ENCODE results near the gene ZNF337. TPM values are rescaled to one million over a fixed set of nuclear protein-coding genes. Genes with fewer than 3 reads are reported as not detected.
A peak's percentile ranks its signal among the peaks of the same experiment; 100 is the strongest.
"Not testable (repeated sequence)": the region's sequence is repeated elsewhere in the genome, so short reads cannot be mapped to it uniquely, and the experiment has no call there.

Gene ZNF337
- total RNA-seq, 2 experiments from 2014 or later = 15.0 to 16.6 TPM

GRCh38 chr20:25706793-25707192 is 10.1 kb upstream of the ZNF337 start:
- Mint-ChIP-seq H3K4me3 (peak overlapping the region; percentile 31), H3K4me1 (ENCODE audit: low read depth) (peaks cover 22% of the 10 kb centered on the region), H3K36me3 (ENCODE audit: low read depth) (peaks cover 34% of the 10 kb centered on the region), H3K9me3 (peaks cover 10% of the 10 kb centered on the region), H3K27ac (peak overlapping the region; percentile 74), H3K27me3 (no peaks in the 10 kb centered on the region)
- intact Hi-C loops (cut with micrococcal nuclease) = no loop called here
- CTCF ChIA-PET = no interaction called here
- peak; percentile 53 for DNase-seq
- no peak for TF ChIP-seq CTCF (IDR thresholded peaks at IDR 0.05)
- POLR2A ChIA-PET = interaction anchor here (0.8 kb wide), 1 partner anchor 29 kb away, joined by 3 read pairs; no protein-coding TSS in a partner anchor
- ATAC-seq = peak; percentile 90

GRCh38 chr20:25705830-25706351 is 9.2 kb upstream of the ZNF337 start:
- intact Hi-C loops (cut with micrococcal nuclease) = no loop called here
- ChIA-PET CTCF (no interaction called here), POLR2A (no interaction called here)
- peaks cover 22% of the 10 kb centered on the region for H3K4me1 Mint-ChIP-seq (ENCODE audit: low read depth)
- H3K27ac Mint-ChIP-seq = peak overlapping the region; percentile 17
- peaks cover 9% of the 10 kb centered on the region for H3K9me3 Mint-ChIP-seq
- no peak overlapping the region for H3K4me3 Mint-ChIP-seq
- peaks cover 31% of the 10 kb centered on the region for H3K36me3 Mint-ChIP-seq (ENCODE audit: low read depth)
- TF ChIP-seq CTCF (IDR thresholded peaks at IDR 0.05) = no peak
- no peaks in the 10 kb centered on the region for H3K27me3 Mint-ChIP-seq
- DNase-seq (no peak), ATAC-seq (no peak)

GRCh38 chr20:25704303-25704702 is 7.7 kb upstream of the ZNF337 start:
- H3K9me3 Mint-ChIP-seq = peaks cover 21% of the 10 kb centered on the region
- H3K4me3 Mint-ChIP-seq; POLR2A ChIA-PET; intact Hi-C loops (cut with micrococcal nuclease); DNase-seq; CTCF ChIA-PET; H3K27ac Mint-ChIP-seq; H3K27me3 Mint-ChIP-seq; ATAC-seq: not testable (repeated sequence)
- peaks cover 21% of the 10 kb centered on the region for H3K4me1 Mint-ChIP-seq (ENCODE audit: low read depth)
- H3K36me3 Mint-ChIP-seq (ENCODE audit: low read depth) = peaks cover 34% of the 10 kb centered on the region

- H3K4me1 Mint-ChIP-seq (ENCODE audit: low read depth) = peaks cover 13% of the 10 kb centered on the region
- CTCF ChIA-PET; H3K27me3 Mint-ChIP-seq; DNase-seq; H3K4me3 Mint-ChIP-seq; H3K27ac Mint-ChIP-seq; ATAC-seq; POLR2A ChIA-PET; intact Hi-C loops (cut with micrococcal nuclease): not testable (repeated sequence)
- H3K9me3 Mint-ChIP-seq = peaks cover 21% of the 10 kb centered on the region
- H3K36me3 Mint-ChIP-seq (ENCODE audit: low read depth) = peaks cover 21% of the 10 kb centered on the region
Observed at GRCh38 chr20:25700835-25701234, 4.2 kb upstream of the ZNF337 start.

GRCh38 chr20:25699914-25700313 is 3.3 kb upstream of the ZNF337 start:
- H3K27ac Mint-ChIP-seq = no peak overlapping the region
- TF ChIP-seq CTCF (IDR thresholded peaks at IDR 0.05) = no peak
- POLR2A ChIA-PET = no interaction called here
- intact Hi-C loops (cut with micrococcal nuclease) = loop anchor here (5.0 kb wide), 1 partner anchor 78 kb away; the partner anchor contains the start of gene NANP
- H3K27me3 Mint-ChIP-seq = no peaks in the 10 kb centered on the region
- H3K4me1 Mint-ChIP-seq (ENCODE audit: low read depth) = peaks cover 18% of the 10 kb centered on the region
- CTCF ChIA-PET = no interaction called here
- H3K9me3 Mint-ChIP-seq = peaks cover 21% of the 10 kb centered on the region
- DNase-seq = no peak
- no peak overlapping the region for H3K4me3 Mint-ChIP-seq
- peaks cover 21% of the 10 kb centered on the region for H3K36me3 Mint-ChIP-seq (ENCODE audit: low read depth)
- ATAC-seq = no peak

GRCh38 chr20:25697132-25697446 is 436 bp upstream of the ZNF337 start:
- CTCF ChIA-PET = no interaction called here
- POLR2A ChIA-PET = no interaction called here
- intact Hi-C loops (cut with micrococcal nuclease) = loop anchor here (5.0 kb wide), 1 partner anchor 75 kb away; the partner anchor contains the start of gene NANP
- H3K4me3 Mint-ChIP-seq = peak overlapping the region; percentile 84
- H3K4me1 Mint-ChIP-seq (ENCODE audit: low read depth) = peaks cover 36% of the 10 kb centered on the region
- peak overlapping the region; percentile 89 for H3K27ac Mint-ChIP-seq
- peaks cover 32% of the 10 kb centered on the region for H3K36me3 Mint-ChIP-seq (ENCODE audit: low read depth)
- ATAC-seq (no peak), DNase-seq (no peak)
- H3K27me3 Mint-ChIP-seq = no peaks in the 10 kb centered on the region
- peaks cover 17% of the 10 kb centered on the region for H3K9me3 Mint-ChIP-seq
- TF ChIP-seq CTCF (IDR thresholded peaks at IDR 0.05) = no peak
